Transverse colon (tissue), 4 donors: Measurements from ENCODE around the gene SQOR. TPM values are rescaled to one million over a fixed set of nuclear protein-coding genes. Genes with fewer than 3 reads are reported as not detected.

Experiments used
- DNase-seq: peaks from one replicate; pipeline ENCODE4 v3.0.0-alpha.2; 2019
- H3K27ac ChIP-seq, 4 donors: fragments of 200-600 bp; sonication (generic); 2 replicates each; pipeline ENCODE4 v1.5.1; 2016 to 2018; ENCODE audit warnings: inconsistent platforms in 4 of 4
- H3K27me3 ChIP-seq: fragments of 200-600 bp; sonication (generic); 2 replicates; pipeline ENCODE4 v1.5.1; 2017; ENCODE audit warnings: inconsistent platforms
- H3K36me3 ChIP-seq, 4 donors: fragments of 200-600 bp; sonication (generic); 2 replicates each; pipeline ENCODE4 v1.5.1; 2017 to 2019; ENCODE audit warnings: inconsistent platforms in 4 of 4
- H3K4me1 ChIP-seq, 4 donors: fragments of 200-600 bp; sonication (generic); 2 replicates each; pipeline ENCODE4 v1.5.1; 2017 to 2020; ENCODE audit warnings: inconsistent platforms in 4 of 4
- H3K4me3 ChIP-seq, 4 donors: fragments of 200-600 bp; sonication (generic); 1 replicate in 1 of 4; 2 replicates in 3 of 4; pipeline versions ENCODE4 v1.5.1 to v1.6.1; 2017 to 2019; ENCODE audit warnings: inconsistent platforms in 4 of 4
- H3K9me3 ChIP-seq, 2 donors: fragments of 200-600 bp; sonication (generic); 2 replicates each; pipeline ENCODE4 v1.5.1; 2017 to 2019; ENCODE audit warnings: inconsistent platforms in 2 of 2
- CTCF ChIP-seq, 5 experiments: fragments of 200-600 bp in 3 of 5; fragments of 450-650 bp in 2 of 5; sonication (generic) in 3 of 5; IDR thresholded peaks; 1 replicate in 2 of 5; 2 replicates in 3 of 5; pipeline ENCODE4 v1.5.1; 2016 to 2017; ENCODE audit warnings: antibody characterized with exemption in 5 of 5, inconsistent platforms in 3 of 5, mild to moderate bottlenecking in 2 of 5, moderate library complexity in 1 of 5
- EP300 ChIP-seq: sonication (generic); formaldehyde crosslinking; IDR thresholded peaks from one replicate; pipeline ENCODE4 v1.6.1; 2017; ENCODE audit warnings: antibody characterized with exemption, low read depth
- POLR2A ChIP-seq: fragments of 450-650 bp; IDR thresholded peaks from one replicate; pipeline ENCODE4 v1.6.1; 2016; ENCODE audit warnings: antibody characterized with exemption, mild to moderate bottlenecking, moderate library complexity
- POLR2AphosphoS5 ChIP-seq, 3 donors: sonication (generic); formaldehyde crosslinking; IDR thresholded peaks; one replicate each; pipeline ENCODE4 v1.6.1; 2016; ENCODE audit warnings: antibody characterized with exemption in 3 of 3
- WGBS, 2 donors: methylation state at CpG; one replicate each; pipeline ENCODE4 v1.1.5; 2018; ENCODE audit warnings: low coverage in 1 of 2; 5-methylcytosine and 5-hydroxymethylcytosine counted together
- in situ Hi-C, 4 donors: fragments of 200-750 bp; cut with MboI; loops; one replicate each; pipeline versions ENCODE4 v1.15.0 to v1.15.1; 2017; ENCODE audit warnings: low sequenced_read_pairs in 3 of 4, low pct_ligation_motif_present in 1 of 4, low pct_unique_long_range_greater_than_20kb in 1 of 4
- intact Hi-C: fragments of 100-400 bp; cut with DNase I; formaldehyde crosslinking; loops from one replicate; pipeline ENCODE4 v1.15.1; 2023; ENCODE audit warnings: low total_unique reads
- total RNA-seq, 4 donors: library from RNA; depleted of rRNA; stranded (reverse); fragments of >200 nt; gene quantifications; one replicate each; pipeline ENCODE4 v1.1.0, GENCODE V29; 2016

Gene SQOR
- total RNA-seq, 4 donors from 2014 or later, result 106 to 377 (median 281) TPM

DNA sequence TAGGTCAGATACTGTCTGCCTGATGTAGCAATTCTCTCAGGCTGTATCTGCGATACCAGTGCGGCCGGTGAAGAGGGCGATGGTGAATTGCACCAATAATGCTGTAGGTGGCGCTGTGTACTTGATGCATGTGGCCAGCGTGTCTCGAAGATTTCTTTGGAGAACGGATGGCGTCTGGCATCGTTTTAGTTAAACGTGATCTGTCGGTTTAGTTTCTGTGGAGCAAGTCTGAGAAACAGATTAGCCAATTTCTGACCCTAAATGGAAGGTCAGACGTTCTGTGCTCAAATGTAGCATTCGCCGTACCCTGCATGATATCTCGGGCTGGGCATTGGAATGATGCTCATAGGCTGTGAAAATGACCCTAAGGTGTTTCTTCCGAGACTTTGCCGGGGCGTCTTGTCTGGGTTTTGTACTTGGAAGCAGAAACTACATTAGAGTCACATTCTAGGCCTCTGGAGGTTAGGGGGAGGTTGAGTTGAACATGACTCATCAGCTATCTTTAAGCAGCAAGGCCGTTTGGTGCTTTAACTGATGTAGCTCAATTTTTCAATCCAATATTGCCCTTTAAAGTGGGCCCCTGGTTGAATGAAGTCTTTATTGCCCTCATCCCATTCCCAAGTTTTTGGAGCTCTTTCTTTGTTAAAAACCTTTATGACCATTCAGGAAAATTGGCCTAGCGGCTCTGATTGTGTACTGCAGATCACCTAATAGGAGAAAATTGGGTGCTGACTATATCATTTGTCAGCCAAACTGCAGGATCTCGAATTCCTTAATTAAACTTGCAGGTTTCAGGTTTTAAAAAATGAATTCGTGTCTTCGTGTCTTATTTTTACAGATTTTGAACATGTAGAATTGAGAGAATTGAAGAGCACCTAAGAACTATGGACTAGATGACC lies 80.0 kb downstream of the SQOR start:
- H3K4me1 ChIP-seq, result peaks cover 4 to 12% (median 7%) of the 10 kb centered on the region in 4 donors
- no peaks in the 10 kb centered on the region for H3K9me3 ChIP-seq
- WGBS, 2 donors, result 31 to 34% methylated on average over 9 to 24 of the region's 24 CpGs
- no peaks in the 10 kb centered on the region for H3K36me3 ChIP-seq
- TF ChIP-seq POLR2A (no peak), EP300 (no peak), POLR2AphosphoS5 (IDR thresholded peaks at IDR 0.05) (no peak), CTCF (IDR thresholded peaks at IDR 0.05) (peak; percentile 79 to 90 (median 83))
- DNase-seq, result peak; percentile 65
- in situ Hi-C loops (no loop called here), intact Hi-C loops (loop anchor here (1.0 to 5.0 kb wide), 2 partner anchors 67 to 75 kb away; no protein-coding TSS in a partner anchor)
- H3K4me3 ChIP-seq, result no peak overlapping the region
- H3K27ac ChIP-seq, result peak overlapping the region in 3 of 4 donors; percentile 13 to 48 (median 47)
- H3K27me3 ChIP-seq, result peaks cover 4% of the 10 kb centered on the region

- Histone ChIP-seq H3K4me3 (no peak overlapping the region), H3K4me1 (peaks cover under 1 to 10% (median 6%) of the 10 kb centered on the region in 4 donors), H3K27ac (peak overlapping the region in 2 of 4 donors; percentile 47 to 48), H3K27me3 (peaks cover 4% of the 10 kb centered on the region), H3K9me3 (no peaks in the 10 kb centered on the region), H3K36me3 (no peaks in the 10 kb centered on the region)
- TF ChIP-seq CTCF (IDR thresholded peaks at IDR 0.05) (peak in 3 of 5 experiments; percentile 19 to 24 (median 21)), POLR2A (no peak)
- 80% methylated on average over 1 of the region's 1 CpG; no CpG with 5 or more reads in 1 of the 2 donors for WGBS, 2 donors
- intact Hi-C loops, result loop anchor here (5.0 kb wide), 1 partner anchor 67 kb away; no protein-coding TSS in a partner anchor
- no peak for DNase-seq
- in situ Hi-C loops, result no loop called here
Observed at GRCh38 chr15:45715528-45715927, 80.7 kb downstream of the SQOR start.

DNA sequence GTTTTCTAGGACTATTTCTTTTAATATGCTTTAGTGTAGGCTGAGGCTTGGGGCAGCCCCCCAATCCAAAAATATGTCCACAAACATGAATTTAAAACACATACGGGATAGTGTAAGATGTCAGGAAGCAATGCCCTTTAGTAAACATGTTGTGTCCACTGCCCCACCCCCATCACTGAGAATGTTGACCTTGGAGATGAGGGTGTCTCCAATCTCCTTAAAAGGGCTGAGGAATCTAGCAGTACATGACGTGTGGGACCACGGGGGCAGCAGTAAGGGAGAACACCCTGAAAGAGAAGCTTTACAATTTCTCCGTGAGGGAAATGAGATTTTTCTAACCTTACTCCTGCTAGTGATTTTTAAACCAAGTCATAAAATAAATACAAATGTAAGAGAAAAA lies 84.7 kb downstream of the SQOR start:
- 53% methylated on average over 4 of the region's 4 CpGs; no CpG with 5 or more reads in 1 of the 2 donors for WGBS, 2 donors
- intact Hi-C loops (loop anchor here (5.0 kb wide), 1 partner anchor 63 kb away; no protein-coding TSS in a partner anchor), in situ Hi-C loops (no loop called here)
- no peaks in the 10 kb centered on the region for H3K36me3 ChIP-seq
- DNase-seq, result no peak
- H3K27ac ChIP-seq, result no peak overlapping the region
- peaks cover 4% of the 10 kb centered on the region for H3K27me3 ChIP-seq
- H3K4me3 ChIP-seq, result no peak overlapping the region
- H3K9me3 ChIP-seq, result no peaks in the 10 kb centered on the region
- H3K4me1 ChIP-seq, result peaks cover 0 to 5% (median 0%) of the 10 kb centered on the region in 4 donors
- TF ChIP-seq POLR2A (no peak), CTCF (IDR thresholded peaks at IDR 0.05) (no peak), EP300 (no peak), POLR2AphosphoS5 (IDR thresholded peaks at IDR 0.05) (no peak)

GRCh38 chr15:45720183-45720582 lies 85.4 kb downstream of the SQOR start:
- intact Hi-C loops (no loop called here), in situ Hi-C loops (no loop called here)
- Histone ChIP-seq H3K4me3 (no peak overlapping the region), H3K36me3 (no peaks in the 10 kb centered on the region), H3K27me3 (peaks cover 4% of the 10 kb centered on the region), H3K27ac (no peak overlapping the region), H3K4me1 (no peaks in the 10 kb centered on the region), H3K9me3 (no peaks in the 10 kb centered on the region)
- TF ChIP-seq CTCF (IDR thresholded peaks at IDR 0.05) (no peak), EP300 (no peak), POLR2A (no peak), POLR2AphosphoS5 (IDR thresholded peaks at IDR 0.05) (no peak)
- DNase-seq, result no peak
